ENCODE results near the gene CAMSAP3. TPM values are rescaled to one million over a fixed set of nuclear protein-coding genes. Genes with fewer than 3 reads are reported as not detected.
A peak's percentile ranks its signal among the peaks of the same experiment; 100 is the strongest.

CAMSAP3 gene
- total and polyA plus RNA-seq, 10 of the 15 experiments (the other 5 are each of a cell fraction or from before 2014, with no cell fraction given) = 0.03 to 6.3 (median 0.72) TPM

DNA sequence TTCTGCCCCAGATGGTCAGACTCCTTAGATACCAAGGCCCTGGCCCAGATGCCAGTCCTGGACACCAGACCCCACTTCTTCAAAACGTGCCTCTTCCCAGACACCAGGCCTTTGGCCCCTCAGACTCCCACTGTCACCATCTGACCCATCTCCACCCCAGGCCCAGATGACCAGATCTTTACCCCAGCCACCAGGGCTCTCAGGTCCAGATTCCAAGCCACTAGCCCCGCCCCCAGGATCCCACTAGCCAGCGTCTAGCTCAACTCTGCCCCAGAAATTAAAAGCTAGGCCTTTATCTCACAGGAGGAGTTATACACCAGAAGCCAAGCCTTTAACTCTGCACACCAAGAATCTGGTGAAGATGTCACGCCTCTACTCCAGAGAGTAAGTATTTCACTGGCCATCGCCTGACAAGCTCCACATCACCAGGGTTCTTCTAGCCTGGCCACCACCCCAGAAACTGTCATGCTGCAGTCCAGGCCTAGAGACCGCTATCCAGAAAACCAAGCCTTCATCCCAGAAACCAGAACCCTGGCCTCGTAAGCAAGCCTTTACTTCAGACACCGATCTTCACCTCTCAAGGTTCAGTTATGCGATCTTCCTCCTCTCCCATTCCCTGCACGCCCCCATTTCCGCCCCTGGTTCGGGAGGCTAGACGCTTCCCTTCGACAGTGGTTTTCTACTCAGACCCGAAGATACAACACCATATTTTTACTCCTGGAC, 33.1 kb downstream of the CAMSAP3 start (continued):
- no peak for TF ChIP-seq CBFB (IDR thresholded peaks at IDR 0.05; ENCODE audit: low read depth)
- no peak for TF ChIP-seq ZNF622 (IDR thresholded peaks at IDR 0.05)
- no peak for TF ChIP-seq NRF1 (conservative IDR thresholded peaks at IDR 0.05; ENCODE audit: low read depth, low read length)
- no peak for TF ChIP-seq TCF7 (IDR thresholded peaks at IDR 0.05; ENCODE audit: borderline replicate concordance)
- TF ChIP-seq ZNF274 (IDR thresholded peaks at IDR 0.05; ENCODE audit: insufficient read depth, insufficient read length) = no peak
- TF ChIP-seq YY1 (IDR thresholded peaks at IDR 0.05; ENCODE audit: low read depth, low read length) = no peak
- TF ChIP-seq, protein P1, sequence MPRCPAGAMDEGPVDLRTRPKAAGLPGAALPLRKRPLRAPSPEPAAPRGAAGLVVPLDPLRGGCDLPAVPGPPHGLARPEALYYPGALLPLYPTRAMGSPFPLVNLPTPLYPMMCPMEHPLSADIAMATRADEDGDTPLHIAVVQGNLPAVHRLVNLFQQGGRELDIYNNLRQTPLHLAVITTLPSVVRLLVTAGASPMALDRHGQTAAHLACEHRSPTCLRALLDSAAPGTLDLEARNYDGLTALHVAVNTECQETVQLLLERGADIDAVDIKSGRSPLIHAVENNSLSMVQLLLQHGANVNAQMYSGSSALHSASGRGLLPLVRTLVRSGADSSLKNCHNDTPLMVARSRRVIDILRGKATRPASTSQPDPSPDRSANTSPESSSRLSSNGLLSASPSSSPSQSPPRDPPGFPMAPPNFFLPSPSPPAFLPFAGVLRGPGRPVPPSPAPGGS (IDR thresholded peaks at IDR 0.05; ENCODE audit: borderline replicate concordance, insufficient read depth, low read depth, low read length, poor library complexity, severe bottlenecking) = no peak
- TF ChIP-seq HDAC2 (IDR thresholded peaks at IDR 0.05) = no peak
- TF ChIP-seq ZZZ3 (IDR thresholded peaks at IDR 0.05; ENCODE audit: control insufficient read depth, insufficient read length, low read depth) = no peak

DNA sequence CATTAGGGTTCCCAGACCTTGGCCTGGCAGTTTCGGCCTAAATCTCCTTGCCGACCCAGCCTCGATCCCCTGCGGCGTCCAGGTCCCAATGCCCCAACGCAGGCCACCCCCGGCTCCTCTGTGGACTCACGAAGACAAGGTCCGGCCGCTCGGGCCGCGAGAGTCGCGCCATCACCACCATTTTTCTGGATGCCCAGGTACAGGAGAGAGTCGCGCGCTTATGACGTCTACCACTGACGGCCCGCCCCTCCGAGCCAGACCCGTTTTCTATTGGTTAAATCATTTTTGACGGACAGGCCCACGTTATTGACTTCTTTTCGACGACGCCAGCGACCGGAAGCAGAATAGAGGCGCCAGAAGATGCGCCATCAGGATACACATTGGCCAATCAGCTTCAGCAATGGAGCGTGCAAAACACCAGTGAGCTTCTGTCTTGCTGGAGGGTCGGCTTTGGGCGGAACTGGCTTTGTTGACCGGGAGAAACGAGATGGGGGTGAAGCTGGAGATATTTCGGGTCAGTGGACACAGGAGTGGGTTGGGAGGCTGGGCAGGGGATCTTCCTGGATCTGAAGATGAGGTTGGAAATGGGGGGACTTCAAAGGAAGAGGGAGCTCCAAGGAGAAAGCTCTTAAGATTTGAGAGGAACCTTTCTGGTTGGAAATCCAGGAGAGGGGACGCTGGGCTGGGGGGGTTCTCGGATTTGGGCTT, 33.8 kb downstream of the CAMSAP3 start, which contains the start of the genes PET100 and XAB2:
TSS of gene PET100 (plus strand) at position 447 of the 708 bp plus-strand sequence. CDS start at position 488, 41 bp downstream.
TSS of gene XAB2 (minus strand) at position 199 of the 708 bp plus-strand sequence. CDS start at position 181, 18 bp downstream.
- in situ Hi-C loops (cut with MboI) (no loop called here), intact Hi-C loops (cut with micrococcal nuclease; ENCODE audit: unreplicated experiment) (no loop called here)
- H3K4me1 ChIP-seq (ENCODE audit: control insufficient read depth, insufficient read depth, low read length) = peaks cover 13% of the 10 kb centered on the region
- H3K79me2 ChIP-seq (ENCODE audit: control insufficient read depth, insufficient read depth, low read length) = peaks cover 41% of the 10 kb centered on the region
- SMC1A ChIA-PET (ENCODE audit: uncharacterized antibody, unreplicated experiment) = interaction anchor here (1.0 to 1.7 kb wide), 3 partner anchors 9 to 61 kb away, joined by 3 to 5 read pairs (median 4); no protein-coding TSS in a partner anchor
- peak within 1 kb of the TSS; percentile 94 for H3K9ac ChIP-seq (ENCODE audit: control insufficient read depth, insufficient read depth, low read length)
- BruUV-seq (replicated peaks) = no TSS peak
- no peaks in the 10 kb centered on the region for H3K9me3 ChIP-seq (replicated peaks; ENCODE audit: control insufficient read depth, insufficient read depth, low read length)
- H2AFZ ChIP-seq (ENCODE audit: control insufficient read depth, low read depth, low read length) = peak within 1 kb of the TSS; percentile 42
- CTCF ChIA-PET = interaction anchor here (0.6 to 2.0 kb wide), 12 partner anchors 9 to 275 kb away, joined by 3 to 11 read pairs (median 3); partner anchors contain the start of gene TRAPPC5
- H3K4me2 ChIP-seq (ENCODE audit: control insufficient read depth, insufficient read depth) = peak within 1 kb of the TSS; percentile 99
- POLR2A ChIA-PET = interaction anchor here (0.5 to 1.1 kb wide), 6 partner anchors 23 to 233 kb away, joined by 3 to 4 read pairs (median 3); partner anchors contain the start of gene PNPLA6
- H3K36me3 ChIP-seq (ENCODE audit: control insufficient read depth in 2 of 2, insufficient read depth in 2 of 2, low read length in 1 of 2) = peaks cover 0 to 7% of the 10 kb centered on the region in 2 experiments; a peak in 3 of 4 replicates
- no peaks in the 10 kb centered on the region for H3K27me3 ChIP-seq (replicated peaks in 1 of 2; ENCODE audit: control insufficient read depth in 2 of 2, insufficient read depth in 2 of 2, low read length in 1 of 2)
- peak; percentile 99 for DNase-seq (ENCODE audit: low read depth, low spot score)
- H4K20me1 ChIP-seq (ENCODE audit: control insufficient read depth, insufficient read depth) = no peaks in the 10 kb centered on the region
- H3K27ac ChIP-seq (ENCODE audit: control insufficient read depth, insufficient read depth) = peak within 1 kb of the TSS; percentile 80
- peak; percentile 100 for ATAC-seq
- RAD21 ChIA-PET (ENCODE audit: unreplicated experiment) = interaction anchor here (0.6 to 1.9 kb wide), 7 partner anchors 24 to 530 kb away, joined by 3 to 11 read pairs (median 3); no protein-coding TSS in a partner anchor
- WGBS (ENCODE audit: insufficient coverage, insufficient replicate concordance, low lambda C conversion rate, missing lambda C conversion rate) = under 1% methylated on average over 40 of the region's 40 CpGs
- H3K4me3 ChIP-seq = peak within 1 kb of the TSS; percentile 96
- peak; percentile 100 for FAIRE-seq
- TF ChIP-seq NRF1 (conservative IDR thresholded peaks at IDR 0.05; ENCODE audit: low read depth, low read length) = no peak
- TF ChIP-seq NR2C1 (IDR thresholded peaks at IDR 0.05) = peak; percentile 69
- no peak for TF ChIP-seq ZZZ3 (IDR thresholded peaks at IDR 0.05; ENCODE audit: control insufficient read depth, insufficient read length, low read depth)
- no peak for TF ChIP-seq CEBPB (IDR thresholded peaks at IDR 0.05; ENCODE audit: borderline replicate concordance in 1 of 2, low read depth in 2 of 2, low read length in 2 of 2)
- TF ChIP-seq, protein P2, sequence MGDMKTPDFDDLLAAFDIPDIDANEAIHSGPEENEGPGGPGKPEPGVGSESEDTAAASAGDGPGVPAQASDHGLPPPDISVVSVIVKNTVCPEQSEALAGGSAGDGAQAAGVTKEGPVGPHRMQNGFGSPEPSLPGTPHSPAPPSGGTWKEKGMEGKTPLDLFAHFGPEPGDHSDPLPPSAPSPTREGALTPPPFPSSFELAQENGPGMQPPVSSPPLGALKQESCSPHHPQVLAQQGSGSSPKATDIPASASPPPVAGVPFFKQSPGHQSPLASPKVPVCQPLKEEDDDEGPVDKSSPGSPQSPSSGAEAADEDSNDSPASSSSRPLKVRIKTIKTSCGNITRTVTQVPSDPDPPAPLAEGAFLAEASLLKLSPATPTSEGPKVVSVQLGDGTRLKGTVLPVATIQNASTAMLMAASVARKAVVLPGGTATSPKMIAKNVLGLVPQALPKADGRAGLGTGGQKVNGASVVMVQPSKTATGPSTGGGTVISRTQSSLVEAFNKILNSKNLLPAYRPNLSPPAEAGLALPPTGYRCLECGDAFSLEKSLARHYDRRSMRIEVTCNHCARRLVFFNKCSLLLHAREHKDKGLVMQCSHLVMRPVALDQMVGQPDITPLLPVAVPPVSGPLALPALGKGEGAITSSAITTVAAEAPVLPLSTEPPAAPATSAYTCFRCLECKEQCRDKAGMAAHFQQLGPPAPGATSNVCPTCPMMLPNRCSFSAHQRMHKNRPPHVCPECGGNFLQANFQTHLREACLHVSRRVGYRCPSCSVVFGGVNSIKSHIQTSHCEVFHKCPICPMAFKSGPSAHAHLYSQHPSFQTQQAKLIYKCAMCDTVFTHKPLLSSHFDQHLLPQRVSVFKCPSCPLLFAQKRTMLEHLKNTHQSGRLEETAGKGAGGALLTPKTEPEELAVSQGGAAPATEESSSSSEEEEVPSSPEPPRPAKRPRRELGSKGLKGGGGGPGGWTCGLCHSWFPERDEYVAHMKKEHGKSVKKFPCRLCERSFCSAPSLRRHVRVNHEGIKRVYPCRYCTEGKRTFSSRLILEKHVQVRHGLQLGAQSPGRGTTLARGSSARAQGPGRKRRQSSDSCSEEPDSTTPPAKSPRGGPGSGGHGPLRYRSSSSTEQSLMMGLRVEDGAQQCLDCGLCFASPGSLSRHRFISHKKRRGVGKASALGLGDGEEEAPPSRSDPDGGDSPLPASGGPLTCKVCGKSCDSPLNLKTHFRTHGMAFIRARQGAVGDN (IDR thresholded peaks at IDR 0.05) = no peak
- no peak; the same call in 1 of the 2 replicates for TF ChIP-seq POLR2AphosphoS2 (IDR thresholded peaks at IDR 0.05; ENCODE audit: low read depth, low read length)
- TF ChIP-seq, protein P3, sequence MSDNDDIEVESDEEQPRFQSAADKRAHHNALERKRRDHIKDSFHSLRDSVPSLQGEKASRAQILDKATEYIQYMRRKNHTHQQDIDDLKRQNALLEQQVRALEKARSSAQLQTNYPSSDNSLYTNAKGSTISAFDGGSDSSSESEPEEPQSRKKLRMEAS (IDR thresholded peaks at IDR 0.05; ENCODE audit: low read depth, low read length) = peak; percentile 37; the same call in 1 of the 2 replicates
- TF ChIP-seq ZNF207 (IDR thresholded peaks at IDR 0.05; ENCODE audit: borderline replicate concordance) = peak; percentile 50; the same call in 1 of the 2 replicates
